LNCaP clone FGC (cell line): ENCODE results near the gene EXPH5.

Experiments
- DNase-seq: peaks from one replicate; pipeline ENCODE4 v3.0.0-alpha.2; 2011; ENCODE audit warnings: low read depth
- H3K4me3 ChIP-seq: 2 replicates; pipeline ENCODE4 v1.5.1; 2011; ENCODE audit warnings: mild to moderate bottlenecking, low read depth, low read length, control low read depth
- TF ChIP-seq, protein P1 (sequence below): IDR thresholded peaks from 2 replicates; pipeline ENCODE4 v1.5.1; 2012; ENCODE audit warnings: mild to moderate bottlenecking; ENCODE audit not compliant: control insufficient read depth, insufficient read depth; ENCODE audit errors: extremely low read depth

EXPH5 gene

DNA sequence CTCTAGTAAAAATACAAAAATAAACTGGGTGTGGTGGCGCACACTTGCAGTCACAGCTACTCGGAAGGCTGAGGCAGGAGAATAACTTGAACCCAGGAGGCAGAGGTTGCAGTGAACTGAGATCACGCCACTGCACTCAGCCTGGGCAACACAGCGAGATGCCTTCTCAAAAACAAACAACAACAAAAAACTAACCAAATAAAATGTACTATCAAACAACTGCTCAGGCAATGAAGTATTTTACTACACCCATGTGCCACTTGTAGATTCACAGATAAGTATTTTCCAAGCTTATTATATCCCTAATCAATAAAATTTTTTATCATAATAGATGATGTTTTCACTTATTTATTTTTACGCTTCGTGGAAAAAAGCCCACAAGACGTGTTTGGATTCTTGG, 127.2 kb downstream of the EXPH5 start:
- peak overlapping the region; percentile 77 for H3K4me3 ChIP-seq
- DNase-seq: no peak
- TF ChIP-seq, protein P1, sequence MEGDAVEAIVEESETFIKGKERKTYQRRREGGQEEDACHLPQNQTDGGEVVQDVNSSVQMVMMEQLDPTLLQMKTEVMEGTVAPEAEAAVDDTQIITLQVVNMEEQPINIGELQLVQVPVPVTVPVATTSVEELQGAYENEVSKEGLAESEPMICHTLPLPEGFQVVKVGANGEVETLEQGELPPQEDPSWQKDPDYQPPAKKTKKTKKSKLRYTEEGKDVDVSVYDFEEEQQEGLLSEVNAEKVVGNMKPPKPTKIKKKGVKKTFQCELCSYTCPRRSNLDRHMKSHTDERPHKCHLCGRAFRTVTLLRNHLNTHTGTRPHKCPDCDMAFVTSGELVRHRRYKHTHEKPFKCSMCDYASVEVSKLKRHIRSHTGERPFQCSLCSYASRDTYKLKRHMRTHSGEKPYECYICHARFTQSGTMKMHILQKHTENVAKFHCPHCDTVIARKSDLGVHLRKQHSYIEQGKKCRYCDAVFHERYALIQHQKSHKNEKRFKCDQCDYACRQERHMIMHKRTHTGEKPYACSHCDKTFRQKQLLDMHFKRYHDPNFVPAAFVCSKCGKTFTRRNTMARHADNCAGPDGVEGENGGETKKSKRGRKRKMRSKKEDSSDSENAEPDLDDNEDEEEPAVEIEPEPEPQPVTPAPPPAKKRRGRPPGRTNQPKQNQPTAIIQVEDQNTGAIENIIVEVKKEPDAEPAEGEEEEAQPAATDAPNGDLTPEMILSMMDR: no peak
